ENCODE measurements around the gene COL27A1. TPM values are rescaled to one million over a fixed set of nuclear protein-coding genes. Genes with fewer than 3 reads are reported as not detected.

The COL27A1 gene
- total RNA-seq, 1 donor from 2014 or later, result 6.4 TPM

- no peak overlapping the region for H3K4me3 ChIP-seq
- no peaks in the 10 kb centered on the region for H3K9me3 ChIP-seq (replicated peaks)
- peaks cover 92% of the 10 kb centered on the region for H3K36me3 ChIP-seq
- no peak for TF ChIP-seq CTCF (IDR thresholded peaks at IDR 0.05; ENCODE audit: borderline replicate concordance)
- no peak overlapping the region for H3K27ac ChIP-seq (replicated peaks)
- intact Hi-C loops (cut with micrococcal nuclease), result no loop called here
- no peak for DNase-seq
- H3K4me1 ChIP-seq, result no peaks in the 10 kb centered on the region
- no peaks in the 10 kb centered on the region for H3K27me3 ChIP-seq (ENCODE audit: low read depth)
Measured at GRCh38 chr9:114357911-114358328, 202.6 kb downstream of the COL27A1 start.

- H3K36me3 ChIP-seq, result peaks cover 97% of the 10 kb centered on the region
- no peaks in the 10 kb centered on the region for H3K4me1 ChIP-seq
- no peak for TF ChIP-seq CTCF (IDR thresholded peaks at IDR 0.05; ENCODE audit: borderline replicate concordance)
- intact Hi-C loops (cut with micrococcal nuclease), result no loop called here
- no peak overlapping the region for H3K27ac ChIP-seq (replicated peaks)
- H3K4me3 ChIP-seq, result no peak overlapping the region
- no peak for DNase-seq
- no peaks in the 10 kb centered on the region for H3K27me3 ChIP-seq (ENCODE audit: low read depth)
- no peaks in the 10 kb centered on the region for H3K9me3 ChIP-seq (replicated peaks)
Measured at GRCh38 chr9:114359801-114360200, 204.5 kb downstream of the COL27A1 start.

- DNase-seq, result no peak
- TF ChIP-seq CTCF (IDR thresholded peaks at IDR 0.05; ENCODE audit: borderline replicate concordance), result no peak
- Histone ChIP-seq H3K4me1 (peaks cover 6% of the 10 kb centered on the region), H3K27ac (replicated peaks) (no peak overlapping the region), H3K27me3 (ENCODE audit: low read depth) (no peaks in the 10 kb centered on the region), H3K4me3 (no peak overlapping the region), H3K9me3 (replicated peaks) (no peaks in the 10 kb centered on the region), H3K36me3 (peaks cover 86% of the 10 kb centered on the region)
- intact Hi-C loops (cut with micrococcal nuclease), result no loop called here
Measured at GRCh38 chr9:114361542-114361941, 206.2 kb downstream of the COL27A1 start.

Small RNA genes lying within 50 kb of the gene (microRNA-seq; reads per million reads assigned to microRNA genes)
- 1,117 reads per million, percentile 84 among the genes with 10 or more reads in this experiment for gene MIR455

Other genes with a start within 250 kb of the COL27A1 start
- gene AMBP, start 77.2 kb upstream of the COL27A1 start, total RNA-seq, result not detected
- gene KIF12, start 56.2 kb upstream of the COL27A1 start, total RNA-seq, result not detected
- not detected for gene ORM1, start 167.6 kb downstream of the COL27A1 start, total RNA-seq
- gene ORM2, start 174.3 kb downstream of the COL27A1 start, total RNA-seq, result not detected
- gene AKNA, start 232.4 kb downstream of the COL27A1 start, total RNA-seq, result 6.3 TPM